ENCODE results near the gene KLC4. TPM values are rescaled to one million over a fixed set of nuclear protein-coding genes. Genes with fewer than 3 reads are reported as not detected.

Gene KLC4
- total RNA-seq, 1 donor from 2014 or later: 12.6 TPM

DNA sequence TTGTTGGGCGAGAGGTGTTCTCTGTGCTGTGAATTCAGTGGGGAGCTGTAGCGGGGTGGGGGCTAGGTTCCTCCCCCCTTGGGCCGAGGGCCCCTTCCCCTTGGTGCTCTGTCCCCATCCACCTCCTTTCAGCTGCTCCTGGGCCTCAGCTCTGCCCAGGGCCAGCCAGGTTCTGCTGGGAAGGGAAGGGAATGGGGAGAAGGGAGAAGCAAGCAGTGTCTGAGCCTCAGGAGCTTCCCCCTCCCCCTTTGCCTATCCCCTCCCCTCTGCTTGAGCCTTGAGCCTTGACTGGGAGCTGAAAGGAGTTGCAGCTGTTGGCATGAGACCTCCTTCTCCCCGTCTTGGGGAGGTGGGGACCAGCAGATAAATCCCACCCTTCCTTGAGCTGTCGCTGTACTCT lies 38.6 kb upstream of the KLC4 start:
- TF ChIP-seq, protein P1, sequence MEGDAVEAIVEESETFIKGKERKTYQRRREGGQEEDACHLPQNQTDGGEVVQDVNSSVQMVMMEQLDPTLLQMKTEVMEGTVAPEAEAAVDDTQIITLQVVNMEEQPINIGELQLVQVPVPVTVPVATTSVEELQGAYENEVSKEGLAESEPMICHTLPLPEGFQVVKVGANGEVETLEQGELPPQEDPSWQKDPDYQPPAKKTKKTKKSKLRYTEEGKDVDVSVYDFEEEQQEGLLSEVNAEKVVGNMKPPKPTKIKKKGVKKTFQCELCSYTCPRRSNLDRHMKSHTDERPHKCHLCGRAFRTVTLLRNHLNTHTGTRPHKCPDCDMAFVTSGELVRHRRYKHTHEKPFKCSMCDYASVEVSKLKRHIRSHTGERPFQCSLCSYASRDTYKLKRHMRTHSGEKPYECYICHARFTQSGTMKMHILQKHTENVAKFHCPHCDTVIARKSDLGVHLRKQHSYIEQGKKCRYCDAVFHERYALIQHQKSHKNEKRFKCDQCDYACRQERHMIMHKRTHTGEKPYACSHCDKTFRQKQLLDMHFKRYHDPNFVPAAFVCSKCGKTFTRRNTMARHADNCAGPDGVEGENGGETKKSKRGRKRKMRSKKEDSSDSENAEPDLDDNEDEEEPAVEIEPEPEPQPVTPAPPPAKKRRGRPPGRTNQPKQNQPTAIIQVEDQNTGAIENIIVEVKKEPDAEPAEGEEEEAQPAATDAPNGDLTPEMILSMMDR (IDR thresholded peaks at IDR 0.05): no peak
- TF ChIP-seq EZH2 (IDR thresholded peaks at IDR 0.05): no peak
- TF ChIP-seq EZH2phosphoT487 (IDR thresholded peaks at IDR 0.05): no peak
- peaks cover 31% of the 10 kb centered on the region for H3F3A ChIP-seq (ENCODE audit: low read depth)
- H3K4me3 ChIP-seq: peak overlapping the region; percentile 91
- H3K27me3 ChIP-seq: no peaks in the 10 kb centered on the region
- peak overlapping the region; percentile 45 for H2AFZ ChIP-seq (replicated peaks)
- Mint-ChIP-seq H3K9me3 (no peaks in the 10 kb centered on the region), H3K27ac (no peak overlapping the region), H3K27me3 (ENCODE audit: insufficient read depth, low read depth) (peaks cover 7% of the 10 kb centered on the region), H3K4me1 (peaks cover 8% of the 10 kb centered on the region), H3K4me3 (peak overlapping the region; percentile 99), H3K36me3 (peaks cover 8% of the 10 kb centered on the region)
- H4K20me1 ChIP-seq (ENCODE audit: low read depth): peaks cover 10% of the 10 kb centered on the region
- peak; percentile 50 for DNase-seq (ENCODE audit: low spot score)
- H3K36me3 ChIP-seq: no peaks in the 10 kb centered on the region
- peaks cover 56% of the 10 kb centered on the region for H3K79me2 ChIP-seq (ENCODE audit: low read depth)
- peak overlapping the region; percentile 20 for H3K27ac ChIP-seq
- H3K4me1 ChIP-seq: peaks cover 9% of the 10 kb centered on the region
- peak overlapping the region; percentile 76 for H3K9ac ChIP-seq
- H3K4me2 ChIP-seq: peak overlapping the region; percentile 84
- H3K9me3 ChIP-seq (ENCODE audit: low read depth): no peaks in the 10 kb centered on the region

- Histone ChIP-seq H3K4me3 (peak within 1 kb of the TSS; percentile 91), H3K36me3 (no peaks in the 10 kb centered on the region)
- H3K27ac Mint-ChIP-seq: peak within 1 kb of the TSS; percentile 69
These were observed 38.0 kb upstream of the KLC4 start, which contains the start of gene RRP36 for GRCh38 chr6:43021270-43022047. Gene RRP36, plus strand, starts transcription at chr6:43021623. Its CDS starts 32 bp downstream, at chr6:43021655.

DNA sequence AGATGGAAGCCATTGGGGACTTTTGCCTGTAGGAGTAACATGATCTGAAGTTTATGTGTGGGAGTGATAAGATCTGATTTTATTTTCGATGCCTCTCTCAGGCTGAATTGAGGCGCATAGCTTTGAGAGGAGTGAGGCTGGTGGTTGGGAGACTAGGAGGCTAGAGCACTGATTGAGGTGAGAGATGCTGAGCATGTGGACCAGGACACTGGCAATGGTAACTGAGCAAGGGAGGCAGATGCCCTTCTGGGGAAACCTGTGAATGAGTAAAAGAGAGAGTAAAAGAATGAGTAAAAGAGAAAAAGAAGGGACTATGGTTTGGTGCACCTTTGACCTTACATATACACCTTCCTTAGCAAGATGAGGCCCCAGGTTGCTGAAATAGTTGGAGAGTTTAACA lies 35.0 kb upstream of the KLC4 start:
- DNase-seq (ENCODE audit: low spot score): no peak
- TF ChIP-seq EZH2phosphoT487 (IDR thresholded peaks at IDR 0.05): no peak
- TF ChIP-seq, protein P1 (IDR thresholded peaks at IDR 0.05): no peak
- TF ChIP-seq EZH2 (IDR thresholded peaks at IDR 0.05): no peak
- H3K9me3 ChIP-seq (ENCODE audit: low read depth): no peaks in the 10 kb centered on the region
- peaks cover 4% of the 10 kb centered on the region for H3K4me1 ChIP-seq
- Mint-ChIP-seq H3K4me3 (peak overlapping the region; percentile 1), H3K27ac (no peak overlapping the region), H3K27me3 (ENCODE audit: insufficient read depth, low read depth) (peaks cover 7% of the 10 kb centered on the region), H3K4me1 (peaks cover 5% of the 10 kb centered on the region), H3K9me3 (no peaks in the 10 kb centered on the region), H3K36me3 (peaks cover 18% of the 10 kb centered on the region)
- no peak overlapping the region for H2AFZ ChIP-seq (replicated peaks)
- peaks cover 7% of the 10 kb centered on the region for H4K20me1 ChIP-seq (ENCODE audit: low read depth)
- H3K9ac ChIP-seq: no peak overlapping the region
- no peak overlapping the region for H3K4me3 ChIP-seq
- no peak overlapping the region for H3K27ac ChIP-seq
- H3K4me2 ChIP-seq: no peak overlapping the region
- H3K27me3 ChIP-seq: no peaks in the 10 kb centered on the region
- H3F3A ChIP-seq (ENCODE audit: low read depth): peaks cover 31% of the 10 kb centered on the region
- H3K36me3 ChIP-seq: peaks cover 1% of the 10 kb centered on the region
- peaks cover 36% of the 10 kb centered on the region for H3K79me2 ChIP-seq (ENCODE audit: low read depth)

More at GRCh38 chr6:43021270-43022047, 38.0 kb upstream of the KLC4 start, which contains the start of gene RRP36:
- Mint-ChIP-seq H3K4me3 (peak within 1 kb of the TSS; percentile 99), H3K9me3 (no peaks in the 10 kb centered on the region), H3K27me3 (ENCODE audit: insufficient read depth, low read depth) (peaks cover 7% of the 10 kb centered on the region), H3K36me3 (peaks cover 8% of the 10 kb centered on the region), H3K4me1 (peaks cover 5% of the 10 kb centered on the region)
- H2AFZ ChIP-seq (replicated peaks): peak within 1 kb of the TSS; percentile 45
- peaks cover 4% of the 10 kb centered on the region for H3K4me1 ChIP-seq
- no peaks in the 10 kb centered on the region for H3K9me3 ChIP-seq (ENCODE audit: low read depth)
- no peak for TF ChIP-seq EZH2phosphoT487 (IDR thresholded peaks at IDR 0.05)
- TF ChIP-seq, protein P1 (IDR thresholded peaks at IDR 0.05): no peak
- no peak for TF ChIP-seq EZH2 (IDR thresholded peaks at IDR 0.05)
- DNase-seq (ENCODE audit: low spot score): peak; percentile 86
- H3K27me3 ChIP-seq: no peaks in the 10 kb centered on the region
- peak within 1 kb of the TSS; percentile 84 for H3K4me2 ChIP-seq
- H3F3A ChIP-seq (ENCODE audit: low read depth): peaks cover 31% of the 10 kb centered on the region
- peak within 1 kb of the TSS; percentile 57 for H3K27ac ChIP-seq
- peaks cover 50% of the 10 kb centered on the region for H3K79me2 ChIP-seq (ENCODE audit: low read depth)
- peaks cover 7% of the 10 kb centered on the region for H4K20me1 ChIP-seq (ENCODE audit: low read depth)
- peak within 1 kb of the TSS; percentile 76 for H3K9ac ChIP-seq

Measured in neural progenitor cell (in vitro differentiated cells).